ENCODE results near the gene TTLL4. TPM values are rescaled to one million over a fixed set of nuclear protein-coding genes. Genes with fewer than 3 reads are reported as not detected.
A peak's percentile ranks its signal among the peaks of the same experiment; 100 is the strongest.

The TTLL4 gene
- total and polyA plus RNA-seq, 12 donors: 10.6 to 65.4 (median 24.5) TPM

DNA sequence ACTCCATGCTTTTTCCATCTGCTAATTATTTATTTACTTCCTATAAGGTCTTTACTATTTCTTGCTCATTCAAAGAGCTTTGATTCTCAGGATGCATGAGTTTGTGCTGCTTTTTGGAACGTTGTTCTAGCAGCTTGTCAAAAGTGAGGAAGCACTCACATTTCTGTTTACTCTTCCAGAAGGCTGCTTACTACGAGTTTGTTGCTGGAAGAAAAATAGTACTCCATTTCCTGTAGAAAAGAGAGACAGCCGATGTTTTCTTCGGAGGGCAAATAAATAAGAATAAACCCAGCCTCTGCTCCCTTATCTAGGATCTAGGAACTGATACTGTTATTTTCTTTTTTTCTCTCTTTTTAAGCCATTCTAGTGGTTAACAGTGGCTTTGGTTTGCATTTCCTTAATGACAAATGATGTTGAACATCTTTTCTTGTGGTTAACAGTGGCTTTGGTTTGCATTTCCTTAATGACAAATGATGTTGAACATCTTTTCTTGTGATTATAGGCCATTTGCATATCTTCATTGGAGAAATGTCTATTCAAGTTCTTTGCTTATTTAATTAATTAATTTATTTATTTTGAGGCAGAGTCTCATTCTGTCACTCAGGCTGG is 91.9 kb downstream of the TTLL4 start:
- 30 to 68% (median 58%) methylated on average over 4 of the region's 4 CpGs for WGBS, 4 donors

DNA sequence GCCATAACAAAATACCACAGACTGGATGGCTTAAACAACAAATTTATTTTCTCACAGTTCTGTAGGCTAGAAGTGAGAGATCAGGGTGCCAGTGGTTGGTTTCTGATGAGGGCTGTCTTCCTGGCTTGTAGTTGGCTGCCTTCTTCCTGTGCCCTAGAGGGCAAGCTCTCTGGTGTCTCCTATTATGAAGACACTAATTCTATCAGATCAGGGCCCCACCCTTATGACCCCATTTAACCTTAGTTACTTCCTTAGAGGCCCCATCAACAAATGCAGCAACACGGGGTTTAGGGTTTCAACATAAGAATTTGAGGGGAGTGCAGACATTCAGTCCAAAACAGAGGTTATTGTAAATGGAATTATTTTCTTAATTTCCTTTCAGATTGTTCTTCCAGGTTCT is 94.2 kb downstream of the TTLL4 start:
- intact Hi-C loops (cut with DNase I): no loop called here
- H3K4me3 ChIP-seq: no peak overlapping the region
- 85 to 100% (median 92%) methylated on average over 1 of the region's 1 CpG for WGBS, 4 donors
- DNase-seq: no peak
- no peaks in the 10 kb centered on the region for H3K27me3 ChIP-seq
- H3K27ac ChIP-seq: no peak overlapping the region
- no peaks in the 10 kb centered on the region for H3K9me3 ChIP-seq (replicated peaks in 1 of 3)
- H3K4me1 ChIP-seq (replicated peaks in 1 of 2): peaks cover 10 to 19% of the 10 kb centered on the region in 2 donors
- TF ChIP-seq POLR2A (IDR thresholded peaks at IDR 0.05): no peak
- no peaks in the 10 kb centered on the region for H3K36me3 ChIP-seq (replicated peaks in 1 of 2)

More for the DNA sequence above, 91.9 kb downstream of the TTLL4 start:
- TF ChIP-seq, protein P1, sequence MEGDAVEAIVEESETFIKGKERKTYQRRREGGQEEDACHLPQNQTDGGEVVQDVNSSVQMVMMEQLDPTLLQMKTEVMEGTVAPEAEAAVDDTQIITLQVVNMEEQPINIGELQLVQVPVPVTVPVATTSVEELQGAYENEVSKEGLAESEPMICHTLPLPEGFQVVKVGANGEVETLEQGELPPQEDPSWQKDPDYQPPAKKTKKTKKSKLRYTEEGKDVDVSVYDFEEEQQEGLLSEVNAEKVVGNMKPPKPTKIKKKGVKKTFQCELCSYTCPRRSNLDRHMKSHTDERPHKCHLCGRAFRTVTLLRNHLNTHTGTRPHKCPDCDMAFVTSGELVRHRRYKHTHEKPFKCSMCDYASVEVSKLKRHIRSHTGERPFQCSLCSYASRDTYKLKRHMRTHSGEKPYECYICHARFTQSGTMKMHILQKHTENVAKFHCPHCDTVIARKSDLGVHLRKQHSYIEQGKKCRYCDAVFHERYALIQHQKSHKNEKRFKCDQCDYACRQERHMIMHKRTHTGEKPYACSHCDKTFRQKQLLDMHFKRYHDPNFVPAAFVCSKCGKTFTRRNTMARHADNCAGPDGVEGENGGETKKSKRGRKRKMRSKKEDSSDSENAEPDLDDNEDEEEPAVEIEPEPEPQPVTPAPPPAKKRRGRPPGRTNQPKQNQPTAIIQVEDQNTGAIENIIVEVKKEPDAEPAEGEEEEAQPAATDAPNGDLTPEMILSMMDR (IDR thresholded peaks at IDR 0.05): no peak
- TF ChIP-seq POLR2A (IDR thresholded peaks at IDR 0.05): no peak
- Histone ChIP-seq H3K9me3 (replicated peaks in 1 of 3) (no peaks in the 10 kb centered on the region), H3K27ac (peak overlapping the region in 1 of 5 donors; percentile 2), H3K4me3 (no peak overlapping the region), H3K36me3 (replicated peaks in 1 of 2) (no peaks in the 10 kb centered on the region), H3K27me3 (no peaks in the 10 kb centered on the region), H3K4me1 (replicated peaks in 1 of 2) (peaks cover 10 to 19% of the 10 kb centered on the region in 2 donors)
- DNase-seq: no peak
- intact Hi-C loops (cut with DNase I): no loop called here

Other genes with a start within 250 kb of the TTLL4 start
- 10 to 100 TPM in 7 of 9 donors, 1 to 10 TPM in 2; 4.8 to 30.7 (median 14.0) TPM for gene USP37, start 142.5 kb upstream of the TTLL4 start, total RNA-seq
- gene USP37, start 142.5 kb upstream of the TTLL4 start, polyA plus RNA-seq: 1 to 10 TPM; 2.5 to 8.3 (median 3.3) TPM
- 10 to 100 TPM; 28.6 to 58.5 (median 39.5) TPM for gene CNOT9, start 142.0 kb upstream of the TTLL4 start, total RNA-seq
- gene CNOT9, start 142.0 kb upstream of the TTLL4 start, polyA plus RNA-seq: 10 to 100 TPM; 20.4 to 47.7 (median 22.8) TPM
- gene PLCD4, start 102.9 kb upstream of the TTLL4 start, total RNA-seq: 1 to 10 TPM in 6 of 9 donors, under 1 TPM in 3; 0.72 to 5.8 (median 1.3) TPM
- 10 to 100 TPM in 1 of 3 donors, 1 to 10 TPM in 2; 4.5 to 23.2 (median 5.5) TPM for gene PLCD4, start 102.9 kb upstream of the TTLL4 start, polyA plus RNA-seq
- gene ZNF142, start 51.2 kb upstream of the TTLL4 start, total RNA-seq: 10 to 100 TPM in 8 of 9 donors, 1 to 10 TPM in 1; 6.5 to 24.6 (median 20.6) TPM
- gene ZNF142, start 51.2 kb upstream of the TTLL4 start, polyA plus RNA-seq: 10 to 100 TPM in 1 of 3 donors, 1 to 10 TPM in 2; 8.6 to 21.0 (median 9.5) TPM
- 10 to 100 TPM; 16.1 to 54.6 (median 41.4) TPM for gene BCS1L, start 51.2 kb upstream of the TTLL4 start, total RNA-seq
- 10 to 100 TPM; 39.2 to 97.9 (median 84.2) TPM for gene BCS1L, start 51.2 kb upstream of the TTLL4 start, polyA plus RNA-seq
- gene RNF25, start 38.8 kb upstream of the TTLL4 start, total RNA-seq: 10 to 100 TPM; 19.7 to 45.6 (median 24.7) TPM
- gene RNF25, start 38.8 kb upstream of the TTLL4 start, polyA plus RNA-seq: 10 to 100 TPM; 49.1 to 70.4 (median 58.4) TPM
- 10 to 100 TPM; 12.4 to 89.0 (median 36.0) TPM for gene STK36, start 38.7 kb upstream of the TTLL4 start, total RNA-seq
- gene STK36, start 38.7 kb upstream of the TTLL4 start, polyA plus RNA-seq: 100 to 1,000 TPM in 2 of 3 donors, 10 to 100 TPM in 1; 14.6 to 112 (median 109) TPM
- 100 to 1,000 TPM in 4 of 9 donors, 10 to 100 TPM in 5; 30.9 to 124 (median 96.1) TPM for gene CYP27A1, start 71.3 kb downstream of the TTLL4 start, total RNA-seq
- gene CYP27A1, start 71.3 kb downstream of the TTLL4 start, polyA plus RNA-seq: 10 to 100 TPM; 29.1 to 75.5 (median 45.8) TPM
- under 1 TPM in 1 of 9 donors, not detected in 8; 0.20 TPM for gene PRKAG3, start 121.0 kb downstream of the TTLL4 start, total RNA-seq
- gene PRKAG3, start 121.0 kb downstream of the TTLL4 start, polyA plus RNA-seq: not detected
- gene WNT6, start 149.0 kb downstream of the TTLL4 start, total RNA-seq: 1 to 10 TPM in 2 of 9 donors, under 1 TPM in 6, not detected in 1; 0.06 to 2.2 (median 0.67) TPM
- gene WNT6, start 149.0 kb downstream of the TTLL4 start, polyA plus RNA-seq: 1 to 10 TPM in 1 of 3 donors, under 1 TPM in 1, not detected in 1; 0.40 to 1.8 TPM
- under 1 TPM in 2 of 9 donors, not detected in 7; 0.14 to 0.43 TPM for gene WNT10A, start 170.0 kb downstream of the TTLL4 start, total RNA-seq
- gene WNT10A, start 170.0 kb downstream of the TTLL4 start, polyA plus RNA-seq: under 1 TPM in 2 of 3 donors, not detected in 1; 0.07 to 0.24 TPM
- gene CDK5R2, start 248.8 kb downstream of the TTLL4 start, total RNA-seq: 1 to 10 TPM in 3 of 9 donors, under 1 TPM in 3, not detected in 3; 0.13 to 8.7 (median 1.1) TPM
- gene CDK5R2, start 248.8 kb downstream of the TTLL4 start, polyA plus RNA-seq: 10 to 100 TPM in 1 of 3 donors, 1 to 10 TPM in 2; 1.7 to 10.4 (median 5.0) TPM